Left kidney (tissue), 2 donors: ENCODE data around the gene BMP8B. TPM values are rescaled to one million over a fixed set of nuclear protein-coding genes. Genes with fewer than 3 reads are reported as not detected.

Source experiments
- DNase-seq: peaks from one replicate; pipeline ENCODE4 v3.0.0-alpha.2; 2013
- polyA plus RNA-seq: library from polyadenylated mRNA; unstranded; fragments of 120-200 nt; gene quantifications from one replicate; pipeline ENCODE4 v1.2.1, GENCODE V29; 2013; ENCODE audit not compliant: insufficient read length

Gene BMP8B
- polyA plus RNA-seq, 1 donor = 2.0 TPM

- no peak for DNase-seq
These were observed 29.3 kb downstream of the BMP8B start for GRCh38 chr1:39759436-39759726.

DNA sequence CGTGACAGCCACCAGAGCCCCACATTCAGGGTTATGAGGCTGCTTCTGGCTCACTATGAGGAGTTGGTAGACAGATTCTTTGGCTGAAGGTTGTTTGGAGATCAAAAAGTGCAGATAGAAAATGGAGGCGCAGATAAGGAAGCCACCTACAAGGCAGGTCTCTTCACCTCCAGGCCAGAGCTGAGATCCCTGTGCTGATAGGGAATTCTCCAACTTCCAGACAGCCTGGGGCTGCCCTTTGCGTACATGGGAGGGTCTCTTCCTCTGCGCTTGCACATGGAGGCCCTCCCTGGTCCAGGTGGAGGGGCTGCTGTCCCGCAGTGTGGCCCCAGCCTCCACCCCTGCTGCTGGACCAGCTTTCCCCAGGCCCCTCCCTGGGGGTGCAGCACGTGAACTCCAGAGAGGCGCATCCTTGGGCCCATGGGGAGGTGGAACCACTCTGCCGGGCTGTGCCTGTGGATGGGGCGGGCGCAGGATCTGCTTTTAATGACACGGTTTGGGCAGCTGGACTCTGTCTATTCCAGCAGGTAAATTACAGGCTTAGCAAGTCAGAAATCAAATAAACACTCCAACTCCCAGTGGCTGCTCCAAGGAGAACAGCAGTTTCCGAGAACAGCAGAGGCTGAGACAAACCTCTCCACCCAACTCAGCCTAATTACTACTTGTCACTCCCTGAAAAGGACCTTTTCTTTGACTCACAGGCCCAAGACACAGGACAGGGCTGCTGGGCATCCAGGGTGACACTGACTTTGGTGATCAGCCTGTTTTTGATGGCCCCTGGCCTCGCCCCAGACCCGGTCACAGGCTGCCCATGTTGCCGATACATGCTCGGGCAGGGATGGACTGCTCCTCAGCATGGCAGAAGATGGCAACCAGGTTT lies 29.9 kb downstream of the BMP8B start:
- DNase-seq = no peak

GRCh38 chr1:39757501-39757900 lies 31.2 kb downstream of the BMP8B start:
- no peak for DNase-seq

GRCh38 chr1:39755965-39756659 lies 32.6 kb downstream of the BMP8B start:
- no peak for DNase-seq

DNA sequence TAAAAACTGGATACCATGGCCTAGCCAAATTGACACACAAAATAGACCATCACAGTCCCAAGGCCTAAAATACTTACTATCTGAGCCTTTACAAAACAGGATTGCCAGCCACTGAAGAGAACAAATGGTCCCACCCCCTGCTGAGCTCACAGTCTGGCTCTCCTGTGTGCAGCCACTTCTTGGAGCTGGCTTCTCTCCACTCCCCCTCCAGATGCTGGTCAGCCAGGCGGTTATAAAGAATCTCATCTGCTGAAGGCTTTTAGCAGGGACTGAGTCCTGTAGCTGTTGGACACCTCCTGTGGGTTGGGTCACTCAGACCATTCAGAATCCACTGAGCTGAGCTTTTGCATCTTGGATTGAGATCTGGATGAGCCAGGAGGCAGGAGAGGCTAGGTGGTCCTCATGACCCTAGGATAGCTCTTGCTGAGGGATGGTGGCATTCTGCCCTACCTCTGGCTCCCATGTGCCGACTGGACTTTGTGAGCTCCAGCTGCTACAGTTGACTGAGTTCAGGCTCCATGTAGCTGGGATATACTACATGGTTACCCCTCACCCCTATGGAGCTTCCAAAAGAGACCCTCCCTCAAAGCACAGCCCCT lies 33.7 kb downstream of the BMP8B start:
- DNase-seq = no peak

DNA sequence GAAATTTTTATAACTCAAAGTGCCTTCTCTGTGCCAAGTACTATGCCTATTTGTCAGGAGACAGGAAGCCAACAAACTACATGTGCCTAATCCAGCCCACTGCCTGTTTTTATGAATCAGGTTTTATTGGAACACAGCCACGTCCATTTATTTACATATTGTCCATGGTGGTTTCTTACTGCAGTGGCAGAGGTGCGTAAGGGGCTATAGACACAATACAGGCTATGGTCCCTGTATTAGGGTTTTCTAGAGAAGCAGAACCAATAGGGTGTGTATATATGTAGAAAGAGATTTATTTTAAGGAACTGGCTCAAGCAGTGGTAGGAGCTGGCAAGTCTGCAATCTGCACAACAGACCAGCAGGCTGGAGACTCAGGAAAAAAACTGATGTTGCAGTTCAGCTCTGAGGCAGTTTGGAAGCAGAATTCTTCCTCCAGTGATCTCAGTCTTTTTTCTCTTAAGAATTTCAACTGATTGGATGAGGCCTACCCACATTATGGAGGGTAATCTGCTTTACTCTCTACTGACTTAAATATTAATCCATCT lies 34.6 kb downstream of the BMP8B start:
- no peak for DNase-seq

DNA sequence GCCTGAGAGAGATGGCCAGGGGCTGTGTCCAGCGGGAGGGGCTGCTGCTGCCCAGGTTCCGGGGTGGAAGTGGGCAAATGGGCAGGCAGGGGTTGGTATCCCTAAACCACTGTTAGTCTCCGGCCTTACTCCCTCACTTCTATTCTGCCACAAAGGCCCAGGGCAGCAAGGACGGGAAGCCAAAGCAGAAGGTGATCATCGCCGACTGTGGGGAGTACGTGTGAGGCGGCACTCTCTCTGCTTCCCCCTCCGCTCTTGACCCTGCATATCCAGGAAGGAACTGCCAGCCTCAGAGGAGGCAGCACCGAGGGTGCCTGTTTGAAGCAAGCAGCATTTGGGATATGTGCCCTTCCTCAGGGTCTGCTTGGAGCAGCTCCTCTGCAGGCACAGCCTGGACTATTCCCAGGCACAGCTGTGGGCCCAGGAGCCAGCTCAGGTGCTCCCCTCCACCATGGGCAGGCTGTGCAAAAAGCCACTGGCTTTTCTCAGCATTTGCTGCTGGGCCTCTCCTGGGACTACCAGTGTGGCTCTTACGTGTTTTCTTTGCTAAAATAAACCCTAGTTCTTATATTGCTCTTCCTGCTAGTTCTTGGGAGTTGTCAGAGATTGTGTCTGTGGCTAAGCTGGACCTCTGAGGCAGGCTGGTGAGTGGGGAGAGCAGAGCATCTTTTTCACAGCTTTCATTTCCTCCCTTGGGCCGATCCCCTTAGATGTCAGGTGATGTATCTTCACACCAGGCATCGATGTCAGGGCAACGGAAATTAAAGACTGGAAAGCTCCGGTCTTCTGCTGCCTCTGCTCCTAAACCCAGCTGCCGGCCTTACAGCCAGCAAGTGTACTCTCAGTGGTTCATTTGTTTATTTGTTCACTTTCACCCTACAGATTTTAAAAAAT lies 35.3 kb downstream of the BMP8B start:
- no peak for DNase-seq

DNA sequence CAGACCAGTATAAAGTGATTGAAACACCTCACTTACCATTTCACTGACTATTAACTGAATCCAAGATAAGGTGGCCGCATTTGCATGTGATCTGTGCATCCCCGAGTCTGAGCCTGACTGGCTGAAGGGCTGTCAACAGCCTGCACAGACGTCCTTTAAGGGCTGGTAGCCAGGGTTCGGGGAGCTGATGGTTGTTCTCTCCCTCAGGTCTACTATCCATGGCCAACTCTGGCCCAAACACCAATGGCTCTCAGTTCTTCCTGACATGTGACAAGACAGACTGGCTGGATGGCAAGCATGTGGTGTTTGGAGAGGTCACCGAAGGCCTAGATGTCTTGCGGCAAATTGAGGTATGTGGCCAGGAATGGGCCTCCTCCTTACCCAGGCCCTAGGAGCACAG lies 36.0 kb downstream of the BMP8B start:
- no peak for DNase-seq

GRCh38 chr1:39751595-39751994 lies 37.1 kb downstream of the BMP8B start:
- no peak for DNase-seq

DNA sequence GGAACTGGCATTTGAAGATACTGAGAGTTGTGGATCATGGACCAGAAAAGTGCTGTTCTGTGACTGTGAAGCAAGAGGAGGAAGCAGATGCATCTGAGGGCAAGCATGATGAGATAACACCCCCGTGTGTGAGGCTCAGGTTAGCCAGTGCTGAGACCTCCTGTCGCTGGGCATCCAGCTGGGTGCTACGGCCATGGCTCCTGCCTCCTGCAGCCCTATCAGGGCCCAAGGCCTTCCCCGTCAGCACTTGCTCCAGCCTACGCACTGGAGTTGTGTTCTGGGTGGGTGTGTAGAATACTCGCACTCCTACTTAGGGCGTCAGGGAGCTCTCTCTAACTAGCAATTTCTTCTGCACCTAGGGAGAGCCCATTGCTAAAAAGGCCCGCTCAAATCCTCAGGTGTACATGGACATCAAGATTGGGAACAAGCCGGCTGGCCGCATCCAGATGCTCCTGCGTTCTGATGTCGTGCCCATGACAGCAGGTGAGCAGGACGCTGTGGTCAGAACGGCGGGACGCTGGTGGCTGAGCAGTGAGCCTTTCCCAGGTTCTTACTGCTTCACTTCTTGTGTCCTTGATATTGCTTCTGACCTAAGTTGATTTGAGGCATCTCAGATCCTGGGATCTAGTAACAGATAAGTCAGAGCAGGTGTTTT lies 43.5 kb downstream of the BMP8B start:
- DNase-seq = no peak

- peak; percentile 90 for DNase-seq
These were observed 49.9 kb downstream of the BMP8B start, which contains the start of gene PPIE for GRCh38 chr1:39738622-39739366. PPIE (plus strand) TSS chr1:39738882; CDS start chr1:39738901, 19 bp downstream.

DNA sequence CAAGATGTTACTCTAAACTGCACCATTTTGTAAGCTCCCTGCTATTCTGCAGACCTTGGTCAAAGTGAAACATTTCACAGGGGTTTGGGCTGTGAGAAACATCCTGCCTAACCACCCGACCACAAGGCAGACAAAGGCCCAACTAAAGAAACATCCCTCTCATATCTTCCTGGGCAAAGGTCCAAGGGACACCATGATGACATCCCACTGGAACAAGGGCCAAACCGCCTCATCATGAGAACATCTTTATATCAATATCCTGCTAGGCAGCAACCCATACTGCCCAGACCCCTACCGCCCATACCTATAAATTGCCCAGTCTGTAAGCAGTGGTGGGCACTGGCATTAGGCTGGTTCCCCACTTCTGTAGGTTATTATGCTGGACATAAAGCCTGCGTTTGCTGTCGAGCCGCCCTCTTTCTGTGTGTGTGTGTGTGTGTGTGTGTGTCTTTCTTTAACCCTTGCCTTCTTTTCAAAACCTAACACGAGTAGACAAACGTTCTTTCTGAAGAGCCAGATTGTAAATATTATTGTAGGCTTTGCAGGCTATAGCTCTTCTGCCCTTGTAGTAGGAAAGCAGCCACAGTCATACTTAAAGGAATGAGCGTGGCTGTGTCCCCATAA lies 51.0 kb downstream of the BMP8B start:
- no peak for DNase-seq

- DNase-seq = no peak
These were observed 52.9 kb downstream of the BMP8B start for GRCh38 chr1:39735731-39736130.

- no peak for DNase-seq
These were observed 55.5 kb downstream of the BMP8B start for GRCh38 chr1:39733161-39733560.

DNA sequence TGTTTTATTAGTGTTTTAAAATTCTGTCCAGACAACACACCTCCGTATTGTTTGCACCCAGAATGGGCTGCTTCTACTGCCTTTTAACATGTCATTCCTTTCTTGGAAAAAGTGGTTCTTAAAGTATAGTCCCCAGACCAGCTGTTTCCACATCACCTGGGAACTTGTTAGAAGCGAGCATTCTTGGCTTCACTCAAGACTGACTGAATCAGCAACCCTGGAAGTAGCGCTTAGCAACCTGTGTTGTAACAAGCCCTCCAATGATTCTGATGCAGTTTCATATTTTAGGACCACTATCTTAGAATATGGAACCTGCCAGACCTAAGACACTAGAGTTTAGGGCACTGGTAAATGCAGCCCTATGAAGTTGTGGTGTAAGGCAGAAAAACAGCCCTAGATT lies 55.9 kb downstream of the BMP8B start:
- no peak for DNase-seq

DNA sequence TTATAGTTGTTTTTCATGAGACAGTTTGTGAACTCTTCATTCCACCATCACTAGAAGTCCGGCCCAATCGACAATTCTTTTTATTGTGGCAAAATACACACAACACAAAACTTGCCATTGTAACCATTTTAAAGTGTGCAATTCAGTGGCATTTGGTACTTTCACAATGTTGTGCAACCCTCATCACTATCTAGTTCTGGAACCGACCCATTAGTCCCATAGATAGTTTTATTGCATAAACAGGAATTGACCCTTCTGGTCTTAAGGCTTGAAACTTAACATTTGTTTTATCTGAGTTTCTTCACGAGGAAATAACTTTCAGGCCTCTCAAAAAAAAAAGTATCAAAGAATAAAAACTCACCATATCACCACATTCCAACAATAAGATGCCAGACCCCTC lies 58.8 kb downstream of the BMP8B start:
- no peak for DNase-seq

DNA sequence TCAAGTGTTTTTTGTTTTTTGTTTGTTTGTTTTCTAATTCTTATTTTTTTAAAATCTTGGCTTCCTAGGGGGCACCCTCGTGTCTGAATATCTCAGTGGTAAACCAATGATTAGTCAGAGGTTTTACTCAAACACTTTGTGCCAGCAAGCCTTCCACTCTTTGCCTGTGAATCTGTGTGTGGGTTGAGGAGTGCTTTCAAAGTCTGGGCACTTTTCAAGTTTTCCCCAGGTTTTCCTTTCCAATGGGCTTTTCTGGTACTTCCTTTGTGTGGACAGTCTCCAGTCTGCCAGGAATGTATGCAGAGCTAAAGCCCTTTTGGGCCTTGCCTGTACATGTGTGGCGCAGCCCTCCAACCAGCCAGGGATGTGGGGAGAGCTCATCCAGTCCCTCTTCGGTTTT lies 59.6 kb downstream of the BMP8B start:
- DNase-seq = no peak

- no peak for DNase-seq
These were observed 60.7 kb downstream of the BMP8B start for GRCh38 chr1:39727932-39728317.

GRCh38 chr1:39727221-39727931 lies 61.3 kb downstream of the BMP8B start:
- no peak for DNase-seq

GRCh38 chr1:39726600-39726999 lies 62.1 kb downstream of the BMP8B start:
- no peak for DNase-seq
